Left lobe of liver (tissue), 2 donors: ENCODE measurements around the gene CDK7. TPM values are rescaled to one million over a fixed set of nuclear protein-coding genes. Genes with fewer than 3 reads are reported as not detected.
"Not testable (repeated sequence)": the region's sequence is repeated elsewhere in the genome, so short reads cannot be mapped to it uniquely, and the experiment has no call there.

Experiments
- ATAC-seq: fragments of 200-7000 bp; cut with Tn5 transposase; one replicate; pipeline ENCODE4 v1.9.1; 2020; ENCODE audit warnings: mild to moderate bottlenecking, moderate library complexity
- DNase-seq: peaks from one replicate; pipeline ENCODE4 v3.0.0-alpha.2; 2020; ENCODE audit warnings: low spot score
- total RNA-seq: library from RNA; stranded (reverse); gene quantifications from one replicate; pipeline ENCODE4 v1.2.1, GENCODE V29; 2021
- donor health status: DM: no; HTN: no; CAD: no; lungs with moderate emphysema.
- donor health status: DM: no; HTN: yes; CAD: no.

The CDK7 gene
- total RNA-seq: 7.6 TPM

GRCh38 chr5:69234457-69235268, at the start of gene CDK7:
Gene CDK7, plus strand, starts transcription at chr5:69234886. Its CDS starts 90 bp downstream, at chr5:69234976.
- ATAC-seq: peak; percentile 99
- DNase-seq: peak; percentile 96

- DNase-seq (no peak), ATAC-seq (no peak)
Measured at GRCh38 chr5:69187342-69187741, 47.3 kb upstream of the CDK7 start.

GRCh38 chr5:69188811-69189161, 45.9 kb upstream of the CDK7 start:
- ATAC-seq (no peak), DNase-seq (no peak)

- ATAC-seq (peak; percentile 99), DNase-seq (peak; percentile 90)
Measured at GRCh38 chr5:69189162-69190086, 45.3 kb upstream of the CDK7 start, which contains the start of gene CENPH. Gene CENPH, plus strand, starts transcription at chr5:69189583. Its CDS starts 52 bp downstream, at chr5:69189635.

GRCh38 chr5:69202497-69202896, 32.2 kb upstream of the CDK7 start:
- DNase-seq (no peak), ATAC-seq (no peak)

GRCh38 chr5:69206528-69207190, 28.0 kb upstream of the CDK7 start:
- no peak for ATAC-seq

GRCh38 chr5:69209602-69210001, 25.1 kb upstream of the CDK7 start:
- no peak for DNase-seq
- ATAC-seq: no peak

More at GRCh38 chr5:69206528-69207190, 28.0 kb upstream of the CDK7 start:
- DNase-seq: no peak

- no peak for DNase-seq
- no peak for ATAC-seq
Measured at GRCh38 chr5:69211200-69211599, 23.5 kb upstream of the CDK7 start.

GRCh38 chr5:69212022-69212421, 22.7 kb upstream of the CDK7 start:
- no peak for ATAC-seq
- DNase-seq: no peak

GRCh38 chr5:69213513-69214215, 21.0 kb upstream of the CDK7 start:
- DNase-seq: no peak
- no peak for ATAC-seq

- ATAC-seq: no peak
- no peak for DNase-seq
Measured at GRCh38 chr5:69217151-69217511, 17.6 kb upstream of the CDK7 start.

GRCh38 chr5:69217548-69218526, 16.8 kb upstream of the CDK7 start:
- DNase-seq: peak; percentile 98
- peak; percentile 96 for ATAC-seq

GRCh38 chr5:69219939-69220338, 14.7 kb upstream of the CDK7 start:
- no peak for DNase-seq
- no peak for ATAC-seq

- DNase-seq, ATAC-seq: not testable (repeated sequence)
Measured at GRCh38 chr5:69220371-69220770, 14.3 kb upstream of the CDK7 start.

GRCh38 chr5:69220833-69221232, 13.9 kb upstream of the CDK7 start:
- not testable (repeated sequence) for ATAC-seq, DNase-seq

GRCh38 chr5:69224520-69224919, 10.2 kb upstream of the CDK7 start:
- ATAC-seq (peak; percentile 67), DNase-seq (no peak)

GRCh38 chr5:69225860-69226259, 8.8 kb upstream of the CDK7 start:
- ATAC-seq: peak; percentile 33
- DNase-seq: no peak

GRCh38 chr5:69230181-69230580, 4.5 kb upstream of the CDK7 start:
- ATAC-seq (peak; percentile 10), DNase-seq (no peak)

- DNase-seq: no peak
- no peak for ATAC-seq
Measured at GRCh38 chr5:69231281-69231680, 3.4 kb upstream of the CDK7 start.
